GM12801 (cell line): ENCODE results near the gene LENG1.

Experiments
- CTCF ChIP-seq: IDR thresholded peaks from one replicate; pipeline ENCODE4 v1.5.1; 2011; ENCODE audit warnings: control low read depth; ENCODE audit not compliant: insufficient read length; ENCODE audit errors: extremely low read depth

LENG1 gene

DNA sequence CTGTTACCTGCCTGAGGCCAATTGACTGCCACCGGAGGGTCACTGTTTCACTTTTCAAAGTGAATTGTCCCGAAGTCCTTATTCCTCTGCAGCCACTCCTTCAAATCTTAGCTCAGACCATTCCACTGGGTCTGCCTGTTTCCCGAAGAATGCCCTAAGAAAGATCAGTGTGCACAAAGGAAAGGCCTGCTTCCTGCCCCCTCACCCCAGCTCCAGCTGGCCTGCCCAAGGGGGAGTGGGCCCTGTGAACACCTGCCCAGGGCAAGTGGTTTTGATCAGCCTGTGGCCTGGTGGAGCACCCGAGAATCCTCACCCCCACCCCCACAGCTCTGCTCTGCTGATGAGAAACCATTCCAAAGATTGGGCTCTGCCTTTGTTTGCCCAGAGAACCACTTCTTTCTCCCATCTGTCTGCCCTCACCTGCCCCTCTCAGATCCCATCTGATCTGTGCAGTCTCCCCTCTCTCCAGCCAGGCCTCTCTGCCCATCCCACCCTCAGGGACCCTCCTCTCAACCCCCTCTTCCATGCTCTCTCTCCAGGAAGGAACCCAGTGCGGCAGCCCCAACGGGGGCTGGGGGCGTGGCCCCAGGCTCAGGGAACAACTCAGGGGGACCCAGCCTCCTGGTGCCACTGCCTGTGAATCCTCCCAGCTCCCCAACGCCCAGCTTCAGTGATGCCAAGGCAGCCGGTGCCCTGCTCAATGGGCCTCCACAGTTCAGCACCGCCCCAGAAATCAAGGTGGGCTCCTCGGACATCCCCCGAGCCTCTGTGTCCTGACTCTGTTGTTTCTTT lies 10.3 kb downstream of the LENG1 start:
- TF ChIP-seq CTCF: no peak

DNA sequence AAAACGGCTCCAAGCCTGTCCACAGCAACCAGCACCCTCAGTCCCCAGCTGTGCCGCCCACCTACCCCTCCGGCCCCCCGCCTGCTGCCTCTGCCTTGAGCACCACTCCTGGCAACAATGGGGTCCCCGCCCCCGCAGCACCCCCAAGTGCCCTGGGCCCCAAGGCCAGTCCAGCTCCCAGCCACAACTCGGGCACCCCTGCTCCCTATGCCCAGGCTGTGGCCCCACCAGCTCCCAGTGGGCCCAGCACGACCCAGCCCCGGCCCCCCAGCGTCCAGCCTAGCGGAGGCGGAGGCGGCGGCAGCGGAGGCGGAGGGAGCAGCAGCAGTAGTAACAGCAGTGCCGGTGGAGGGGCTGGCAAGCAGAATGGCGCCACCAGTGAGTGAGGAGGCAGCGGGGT lies 11.4 kb downstream of the LENG1 start:
- no peak for TF ChIP-seq CTCF

GRCh38 chr19:54147676-54148075 lies 11.8 kb downstream of the LENG1 start:
- no peak for TF ChIP-seq CTCF

DNA sequence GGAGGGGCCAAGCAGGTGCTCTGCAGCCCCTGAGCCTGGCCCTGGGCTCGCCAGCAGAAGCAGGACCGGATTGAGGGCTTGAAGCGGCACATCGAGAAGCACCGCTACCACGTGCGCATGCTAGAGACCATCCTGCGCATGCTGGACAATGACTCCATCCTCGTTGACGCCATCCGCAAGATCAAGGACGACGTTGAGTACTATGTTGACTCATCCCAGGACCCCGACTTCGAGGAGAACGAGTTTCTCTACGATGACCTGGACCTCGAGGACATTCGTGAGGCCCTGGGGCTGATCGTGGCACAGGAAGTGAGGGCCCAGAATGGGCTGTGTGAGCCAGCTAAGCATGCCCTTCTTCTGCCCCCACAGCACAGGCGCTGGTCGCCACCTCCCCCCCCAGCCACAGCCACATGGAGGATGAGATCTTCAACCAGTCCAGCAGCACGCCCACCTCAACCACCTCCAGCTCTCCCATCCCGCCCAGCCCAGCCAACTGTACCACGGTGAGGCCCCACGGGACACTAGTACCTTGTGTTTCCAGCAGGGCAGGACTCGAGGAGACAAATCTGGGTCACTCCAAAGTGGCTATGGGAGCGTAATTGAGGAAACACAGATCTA lies 13.9 kb downstream of the LENG1 start:
- TF ChIP-seq CTCF: no peak

DNA sequence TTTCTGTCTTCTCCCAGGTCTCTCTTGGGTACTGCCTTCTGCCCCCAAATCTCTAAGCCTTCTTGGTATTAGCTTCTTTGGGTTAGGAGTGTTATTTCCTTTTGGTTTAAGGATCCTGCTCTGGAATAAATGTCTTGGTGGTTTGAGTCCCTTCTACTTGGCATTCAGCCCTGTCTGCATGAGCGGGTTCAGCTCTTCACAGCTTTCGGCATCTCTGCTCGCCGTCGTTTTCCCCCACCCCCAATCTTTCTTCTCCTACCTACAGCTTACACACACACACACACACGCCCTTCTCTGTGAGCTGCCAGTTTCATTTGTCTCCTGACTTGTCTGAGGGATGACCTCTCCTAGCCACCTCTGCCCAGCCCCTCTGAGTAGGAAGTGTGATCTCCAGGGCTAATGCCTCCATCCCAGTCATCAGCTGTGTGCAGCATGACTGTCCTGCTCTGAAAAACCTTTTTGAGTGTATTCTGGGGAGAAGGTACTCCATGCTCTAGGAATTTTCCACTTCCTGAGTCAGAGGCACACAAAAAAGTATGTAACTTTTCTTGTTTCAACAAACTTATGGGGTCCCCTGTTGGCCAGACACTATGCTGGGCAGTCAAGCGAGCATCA lies 17.2 kb downstream of the LENG1 start:
- TF ChIP-seq CTCF: no peak

DNA sequence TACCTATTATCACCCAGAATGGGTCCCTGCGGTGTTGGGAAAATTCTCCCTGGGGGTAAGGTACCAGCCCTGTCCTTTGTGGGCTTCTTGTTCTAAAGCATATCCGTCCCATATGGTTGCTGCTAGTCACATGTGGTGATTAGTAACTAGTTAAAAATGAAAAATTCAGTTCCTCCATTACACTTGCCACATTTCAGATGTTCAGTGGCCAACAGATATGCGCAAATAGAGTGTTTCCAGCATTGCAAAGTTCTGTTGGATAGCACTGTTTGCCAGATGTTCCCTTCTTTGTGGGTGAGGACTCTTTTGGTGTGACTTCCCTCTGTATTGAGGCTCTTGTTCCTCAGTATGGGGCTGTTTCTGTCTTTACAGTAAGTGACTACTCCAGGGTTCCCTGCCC lies 18.2 kb downstream of the LENG1 start:
- TF ChIP-seq CTCF: no peak

GRCh38 chr19:54138489-54139256 lies 20.8 kb downstream of the LENG1 start:
- TF ChIP-seq CTCF: no peak
